ENCODE data around the gene TPM2.

Gene TPM2

DNA sequence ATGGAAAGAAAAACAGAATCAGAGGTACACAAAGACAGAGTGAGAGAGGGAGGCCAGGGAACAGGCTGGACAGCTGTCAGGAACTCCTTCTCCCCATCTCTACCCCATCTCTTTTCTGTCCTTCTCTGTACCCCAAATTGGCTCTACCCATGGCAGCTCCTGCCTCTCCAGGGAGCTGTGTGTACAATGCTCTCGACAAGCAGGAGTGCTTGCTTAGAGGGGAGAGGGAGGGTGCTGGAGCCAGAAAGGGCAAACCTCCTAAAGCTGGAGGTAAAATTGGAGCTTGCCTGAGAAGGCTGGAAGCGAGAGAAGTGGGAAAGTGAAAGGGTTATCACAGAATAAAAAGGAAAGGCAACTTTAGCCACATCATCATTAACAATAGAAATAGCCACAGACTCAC, 6.4 kb downstream of the TPM2 start:
- no peak for DNase-seq (ENCODE audit: low spot score in 2 of 2)
- no peak overlapping the region for H3K4me3 ChIP-seq
- no peaks in the 10 kb centered on the region for H3K4me1 ChIP-seq
- in situ Hi-C loops (cut with MboI; ENCODE audit: low sequenced_read_pairs) = no loop called here
- no peaks in the 10 kb centered on the region for H3K9me3 ChIP-seq
- no peaks in the 10 kb centered on the region; the same call in 1 of the 2 replicates for H3K36me3 ChIP-seq (replicated peaks)
- no peaks in the 10 kb centered on the region for H3K27me3 ChIP-seq (ENCODE audit: low read depth)

DNA sequence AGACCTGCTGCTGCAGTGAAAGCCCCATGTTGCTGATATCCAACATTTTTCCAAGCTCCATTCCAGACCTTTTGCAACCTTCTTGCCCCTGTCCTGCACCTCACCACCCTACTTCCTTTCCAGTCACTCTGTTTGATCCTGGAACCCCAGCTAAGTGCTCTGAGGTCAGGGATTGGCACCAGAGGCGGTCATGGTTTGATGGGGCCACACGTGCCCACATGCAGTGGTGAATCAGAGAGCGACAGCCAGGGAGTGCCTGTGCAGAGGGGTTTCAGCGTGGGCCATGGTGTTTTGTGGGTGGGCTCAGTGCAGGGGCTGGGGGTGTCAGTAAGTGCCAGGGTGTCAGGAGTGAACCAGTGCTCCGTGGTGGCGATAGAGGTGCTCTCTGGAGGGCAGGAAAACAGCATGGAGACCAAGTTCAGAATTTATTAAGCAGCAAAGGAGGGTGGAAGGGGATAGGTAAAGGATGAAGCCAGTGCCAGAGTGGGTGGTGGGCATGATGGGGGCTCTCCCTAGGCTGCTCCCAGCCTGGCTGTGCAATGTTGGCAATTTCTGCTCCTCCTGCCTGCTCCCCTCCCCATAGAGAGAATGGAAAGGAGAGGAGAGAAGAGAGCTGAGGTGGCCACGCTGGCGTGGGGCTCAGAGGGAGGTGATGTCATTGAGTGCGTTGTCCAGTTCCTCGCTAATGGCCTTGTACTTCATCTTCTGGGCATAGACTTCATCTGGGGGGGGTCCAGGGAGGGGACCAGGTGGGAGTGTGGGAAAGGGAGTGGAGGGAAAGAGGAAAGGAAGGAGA, 7.0 kb downstream of the TPM2 start:
- no peak for DNase-seq (ENCODE audit: low spot score in 2 of 2)
- H3K36me3 ChIP-seq (replicated peaks) = no peaks in the 10 kb centered on the region; the same call in 1 of the 2 replicates
- no peaks in the 10 kb centered on the region for H3K4me1 ChIP-seq
- H3K9me3 ChIP-seq = no peaks in the 10 kb centered on the region
- H3K4me3 ChIP-seq = no peak overlapping the region
- no peaks in the 10 kb centered on the region for H3K27me3 ChIP-seq (ENCODE audit: low read depth)
- in situ Hi-C loops (cut with MboI; ENCODE audit: low sequenced_read_pairs) = no loop called here

DNA sequence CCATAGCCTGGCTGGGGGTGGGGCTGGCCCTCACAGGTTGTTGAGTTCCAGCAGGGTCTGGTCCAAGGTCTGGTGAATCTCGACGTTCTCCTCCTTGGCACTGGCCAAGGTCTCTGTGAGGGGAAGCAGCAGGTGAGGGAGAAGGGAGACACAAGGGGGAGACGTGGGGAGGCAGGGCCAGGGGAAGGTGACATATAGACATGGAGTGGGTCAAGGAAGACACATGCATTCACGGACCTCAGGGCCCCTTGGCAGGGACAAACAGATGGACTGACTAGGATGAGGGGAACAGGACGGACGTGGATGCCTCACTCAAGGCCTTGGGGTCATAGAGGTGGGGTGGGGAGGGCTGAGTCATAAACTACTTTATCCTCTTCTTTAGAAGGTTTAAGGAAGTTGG, 7.7 kb downstream of the TPM2 start:
- Histone ChIP-seq H3K36me3 (replicated peaks) (no peaks in the 10 kb centered on the region; the same call in 1 of the 2 replicates), H3K4me1 (no peaks in the 10 kb centered on the region), H3K9me3 (no peaks in the 10 kb centered on the region), H3K4me3 (no peak overlapping the region), H3K27me3 (ENCODE audit: low read depth) (no peaks in the 10 kb centered on the region)
- DNase-seq (ENCODE audit: low spot score in 2 of 2) = no peak
- in situ Hi-C loops (cut with MboI; ENCODE audit: low sequenced_read_pairs) = no loop called here

DNA sequence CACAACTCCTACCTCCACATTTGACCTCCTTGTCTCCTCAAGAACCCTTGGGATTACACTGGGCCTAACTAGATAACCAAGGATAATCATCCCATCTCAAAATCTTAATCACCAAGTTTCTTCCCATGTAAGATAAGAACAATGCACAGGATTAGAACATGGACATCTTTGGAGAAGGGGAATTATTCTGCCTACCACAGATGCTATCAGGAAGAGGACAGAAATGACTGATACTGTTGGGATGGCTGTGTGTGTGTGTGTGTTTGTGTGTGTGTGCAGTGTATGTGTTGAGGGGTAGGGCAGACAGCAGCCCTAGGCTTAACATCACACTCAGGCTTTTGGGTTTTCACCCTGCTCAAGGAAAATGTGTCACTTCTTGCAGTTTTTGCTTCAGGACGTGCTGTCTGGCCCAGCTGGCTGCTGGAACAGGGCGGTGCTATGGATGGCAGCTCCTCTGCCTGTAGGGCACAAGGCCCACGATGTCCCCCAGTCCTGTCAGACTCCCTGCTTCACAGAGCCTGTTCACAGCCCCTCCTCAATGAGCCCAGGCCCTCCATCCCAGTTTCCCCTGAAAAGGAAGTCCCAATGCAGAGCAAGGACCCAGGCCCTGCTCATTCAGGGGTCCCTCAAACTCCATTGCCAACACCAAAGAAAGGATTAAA, 8.3 kb downstream of the TPM2 start:
- no peak for DNase-seq (ENCODE audit: low spot score in 2 of 2)
- H3K27me3 ChIP-seq (ENCODE audit: low read depth) = no peaks in the 10 kb centered on the region
- no peak overlapping the region for H3K4me3 ChIP-seq
- no peaks in the 10 kb centered on the region for H3K9me3 ChIP-seq
- H3K36me3 ChIP-seq (replicated peaks) = no peaks in the 10 kb centered on the region; the same call in 1 of the 2 replicates
- no peaks in the 10 kb centered on the region for H3K4me1 ChIP-seq
- in situ Hi-C loops (cut with MboI; ENCODE audit: low sequenced_read_pairs) = no loop called here

DNA sequence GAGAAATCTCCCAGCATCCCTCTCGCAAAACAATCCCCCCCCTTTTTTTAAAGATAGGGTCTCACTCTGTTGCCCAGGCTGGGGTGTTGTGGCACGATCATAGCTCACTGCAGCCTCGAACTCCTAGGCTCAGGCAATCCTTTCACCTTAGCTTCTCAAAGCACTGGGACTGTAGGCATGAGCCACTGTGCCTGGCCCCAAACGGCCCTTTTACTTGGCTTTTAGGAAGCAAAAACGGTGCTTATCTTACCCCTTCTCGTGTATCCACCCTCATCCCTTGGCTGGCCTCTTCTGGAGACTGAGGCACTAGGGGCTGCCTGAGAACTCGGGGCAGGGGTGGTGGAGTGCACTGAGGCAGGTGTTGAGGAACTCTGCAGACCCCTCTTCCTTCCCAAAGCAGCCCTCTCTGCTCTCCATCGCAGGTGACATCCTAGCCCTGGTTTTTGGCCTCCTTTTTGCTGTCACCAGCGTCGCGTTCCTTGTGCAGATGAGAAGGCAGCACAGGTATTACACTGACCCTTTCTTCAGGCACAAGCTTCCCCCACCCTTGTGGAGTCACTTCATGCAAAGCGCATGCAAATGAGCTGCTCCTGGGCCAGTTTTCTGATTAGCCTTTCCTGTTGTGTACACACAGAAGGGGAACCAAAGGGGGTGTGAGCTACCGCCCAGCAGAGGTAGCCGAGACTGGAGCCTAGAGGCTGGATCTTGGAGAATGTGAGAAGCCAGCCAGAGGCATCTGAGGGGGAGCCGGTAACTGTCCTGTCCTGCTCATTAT, 9.2 kb downstream of the TPM2 start:
- no peak overlapping the region for H3K4me3 ChIP-seq
- no peaks in the 10 kb centered on the region for H3K9me3 ChIP-seq
- DNase-seq (ENCODE audit: low spot score in 2 of 2) = no peak
- H3K4me1 ChIP-seq = no peaks in the 10 kb centered on the region
- H3K27me3 ChIP-seq (ENCODE audit: low read depth) = no peaks in the 10 kb centered on the region
- no peaks in the 10 kb centered on the region; the same call in 1 of the 2 replicates for H3K36me3 ChIP-seq (replicated peaks)
- in situ Hi-C loops (cut with MboI; ENCODE audit: low sequenced_read_pairs) = no loop called here

DNA sequence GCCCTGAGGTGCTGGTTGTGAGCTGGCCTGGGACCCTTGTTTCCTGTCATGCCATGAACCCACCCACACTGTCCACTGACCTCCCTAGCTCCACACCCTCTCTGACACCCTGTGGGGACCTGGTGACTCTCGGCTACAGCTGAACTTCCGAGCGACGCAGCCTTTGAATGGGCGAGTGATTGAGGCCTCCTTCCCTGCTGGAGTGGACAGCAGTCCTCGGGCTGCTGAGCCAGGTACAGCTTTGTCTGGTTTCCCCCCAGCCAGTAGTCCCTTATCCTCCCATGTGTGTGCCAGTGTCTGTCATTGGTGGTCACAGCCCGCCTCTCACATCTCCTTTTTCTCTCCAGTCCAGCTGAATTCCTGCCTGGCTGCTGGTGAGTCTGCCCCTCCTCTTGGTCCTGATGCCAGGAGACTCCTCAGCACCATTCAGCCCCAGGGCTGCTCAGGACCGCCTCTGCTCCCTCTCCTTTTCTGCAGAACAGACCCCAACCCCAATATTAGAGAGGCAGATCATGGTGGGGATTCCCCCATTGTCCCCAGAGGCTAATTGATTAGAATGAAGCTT, 9.9 kb downstream of the TPM2 start:
- no peak for DNase-seq (ENCODE audit: low spot score in 2 of 2)
- Histone ChIP-seq H3K4me3 (no peak overlapping the region), H3K36me3 (replicated peaks) (no peaks in the 10 kb centered on the region; the same call in 1 of the 2 replicates)

DNA sequence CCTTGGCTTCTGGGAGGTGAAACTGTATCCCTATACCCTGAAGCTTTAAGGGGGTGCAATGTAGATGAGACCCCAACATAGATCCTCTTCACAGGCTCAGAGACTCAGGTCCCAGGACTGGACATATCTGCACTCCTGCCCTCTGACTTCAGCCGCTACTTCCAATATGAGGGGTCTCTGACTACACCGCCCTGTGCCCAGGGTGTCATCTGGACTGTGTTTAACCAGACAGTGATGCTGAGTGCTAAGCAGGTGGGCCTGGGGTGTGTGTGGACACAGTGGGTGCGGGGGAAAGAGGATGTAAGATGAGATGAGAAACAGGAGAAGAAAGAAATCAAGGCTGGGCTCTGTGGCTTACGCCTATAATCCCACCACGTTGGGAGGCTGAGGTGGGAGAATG, 10.6 kb downstream of the TPM2 start:
- Histone ChIP-seq H3K36me3 (replicated peaks) (no peaks in the 10 kb centered on the region; the same call in 1 of the 2 replicates), H3K4me3 (no peak overlapping the region), H3K4me1 (no peaks in the 10 kb centered on the region), H3K27me3 (ENCODE audit: low read depth) (no peaks in the 10 kb centered on the region), H3K9me3 (no peaks in the 10 kb centered on the region)
- DNase-seq (ENCODE audit: low spot score in 2 of 2) = no peak
- in situ Hi-C loops (cut with MboI; ENCODE audit: low sequenced_read_pairs) = no loop called here

More for the DNA sequence above, 9.9 kb downstream of the TPM2 start:
- H3K4me1 ChIP-seq = no peaks in the 10 kb centered on the region
- in situ Hi-C loops (cut with MboI; ENCODE audit: low sequenced_read_pairs) = no loop called here
- no peaks in the 10 kb centered on the region for H3K27me3 ChIP-seq (ENCODE audit: low read depth)
- no peaks in the 10 kb centered on the region for H3K9me3 ChIP-seq

DNA sequence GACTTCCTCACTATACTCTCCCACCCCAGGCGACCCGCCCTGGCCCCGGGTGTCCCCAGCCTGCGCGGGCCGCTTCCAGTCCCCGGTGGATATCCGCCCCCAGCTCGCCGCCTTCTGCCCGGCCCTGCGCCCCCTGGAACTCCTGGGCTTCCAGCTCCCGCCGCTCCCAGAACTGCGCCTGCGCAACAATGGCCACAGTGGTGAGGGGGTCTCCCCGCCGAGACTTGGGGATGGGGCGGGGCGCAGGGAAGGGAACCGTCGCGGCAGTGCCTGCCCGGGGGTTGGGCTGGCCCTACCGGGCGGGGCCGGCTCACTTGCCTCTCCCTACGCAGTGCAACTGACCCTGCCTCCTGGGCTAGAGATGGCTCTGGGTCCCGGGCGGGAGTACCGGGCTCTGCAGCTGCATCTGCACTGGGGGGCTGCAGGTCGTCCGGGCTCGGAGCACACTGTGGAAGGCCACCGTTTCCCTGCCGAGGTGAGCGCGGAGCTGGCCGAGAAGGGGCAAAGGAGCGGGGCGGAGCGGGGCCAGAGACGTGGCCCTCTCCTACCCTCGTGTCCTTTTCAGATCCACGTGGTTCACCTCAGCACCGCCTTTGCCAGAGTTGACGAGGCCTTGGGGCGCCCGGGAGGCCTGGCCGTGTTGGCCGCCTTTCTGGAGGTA, 13.9 kb downstream of the TPM2 start:
- Histone ChIP-seq H3K4me1 (no peaks in the 10 kb centered on the region), H3K27me3 (ENCODE audit: low read depth) (no peaks in the 10 kb centered on the region), H3K4me3 (no peak overlapping the region), H3K9me3 (no peaks in the 10 kb centered on the region), H3K36me3 (replicated peaks) (no peaks in the 10 kb centered on the region)
- DNase-seq (ENCODE audit: low spot score in 2 of 2) = no peak
- in situ Hi-C loops (cut with MboI; ENCODE audit: low sequenced_read_pairs) = no loop called here

DNA sequence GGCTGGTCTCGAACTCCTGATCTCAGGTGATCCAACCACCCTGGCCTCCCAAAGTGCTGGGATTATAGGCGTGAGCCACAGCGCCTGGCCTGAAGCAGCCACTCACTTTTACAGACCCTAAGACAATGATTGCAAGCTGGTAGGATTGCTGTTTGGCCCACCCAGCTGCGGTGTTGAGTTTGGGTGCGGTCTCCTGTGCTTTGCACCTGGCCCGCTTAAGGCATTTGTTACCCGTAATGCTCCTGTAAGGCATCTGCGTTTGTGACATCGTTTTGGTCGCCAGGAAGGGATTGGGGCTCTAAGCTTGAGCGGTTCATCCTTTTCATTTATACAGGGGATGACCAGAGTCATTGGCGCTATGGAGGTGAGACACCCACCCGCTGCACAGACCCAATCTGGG, 14.5 kb downstream of the TPM2 start:
- H3K27me3 ChIP-seq (ENCODE audit: low read depth) = no peaks in the 10 kb centered on the region
- H3K4me3 ChIP-seq = no peak overlapping the region
- no peaks in the 10 kb centered on the region for H3K4me1 ChIP-seq
- H3K9me3 ChIP-seq = no peaks in the 10 kb centered on the region
- H3K36me3 ChIP-seq (replicated peaks) = no peaks in the 10 kb centered on the region
- no peak for DNase-seq (ENCODE audit: low spot score in 2 of 2)
- in situ Hi-C loops (cut with MboI; ENCODE audit: low sequenced_read_pairs) = no loop called here

DNA sequence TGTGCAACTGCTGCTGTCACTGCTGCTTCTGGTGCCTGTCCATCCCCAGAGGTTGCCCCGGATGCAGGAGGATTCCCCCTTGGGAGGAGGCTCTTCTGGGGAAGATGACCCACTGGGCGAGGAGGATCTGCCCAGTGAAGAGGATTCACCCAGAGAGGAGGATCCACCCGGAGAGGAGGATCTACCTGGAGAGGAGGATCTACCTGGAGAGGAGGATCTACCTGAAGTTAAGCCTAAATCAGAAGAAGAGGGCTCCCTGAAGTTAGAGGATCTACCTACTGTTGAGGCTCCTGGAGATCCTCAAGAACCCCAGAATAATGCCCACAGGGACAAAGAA, 15.7 kb downstream of the TPM2 start:
- H3K4me3 ChIP-seq = no peak overlapping the region
- DNase-seq (ENCODE audit: low spot score in 2 of 2) = no peak
- no peaks in the 10 kb centered on the region for H3K4me1 ChIP-seq
- H3K9me3 ChIP-seq = no peaks in the 10 kb centered on the region
- no peaks in the 10 kb centered on the region for H3K27me3 ChIP-seq (ENCODE audit: low read depth)
- in situ Hi-C loops (cut with MboI; ENCODE audit: low sequenced_read_pairs) = no loop called here
- no peaks in the 10 kb centered on the region for H3K36me3 ChIP-seq (replicated peaks)

DNA sequence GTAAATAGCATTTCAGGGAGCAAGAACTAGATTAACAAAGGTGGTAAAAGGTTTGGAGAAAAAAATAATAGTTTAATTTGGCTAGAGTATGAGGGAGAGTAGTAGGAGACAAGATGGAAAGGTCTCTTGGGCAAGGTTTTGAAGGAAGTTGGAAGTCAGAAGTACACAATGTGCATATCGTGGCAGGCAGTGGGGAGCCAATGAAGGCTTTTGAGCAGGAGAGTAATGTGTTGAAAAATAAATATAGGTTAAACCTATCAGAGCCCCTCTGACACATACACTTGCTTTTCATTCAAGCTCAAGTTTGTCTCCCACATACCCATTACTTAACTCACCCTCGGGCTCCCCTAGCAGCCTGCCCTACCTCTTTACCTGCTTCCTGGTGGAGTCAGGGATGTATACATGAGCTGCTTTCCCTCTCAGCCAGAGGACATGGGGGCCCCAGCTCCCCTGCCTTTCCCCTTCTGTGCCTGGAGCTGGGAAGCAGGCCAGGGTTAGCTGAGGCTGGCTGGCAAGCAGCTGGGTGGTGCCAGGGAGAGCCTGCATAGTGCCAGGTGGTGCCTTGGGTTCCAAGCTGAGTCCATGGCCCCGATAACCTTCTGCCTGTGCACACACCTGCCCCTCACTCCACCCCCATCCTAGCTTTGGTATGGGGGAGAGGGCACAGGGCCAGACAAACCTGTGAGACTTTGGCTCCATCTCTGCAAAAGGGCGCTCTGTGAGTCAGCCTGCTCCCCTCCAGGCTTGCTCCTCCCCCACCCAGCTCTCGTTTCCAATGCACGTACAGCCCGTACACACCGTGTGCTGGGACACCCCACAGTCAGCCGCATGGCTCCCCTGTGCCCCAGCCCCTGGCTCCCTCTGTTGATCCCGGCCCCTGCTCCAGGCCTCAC, 16.3 kb downstream of the TPM2 start, which contains the start of gene CA9:
TSS of gene CA9 (plus strand) at position 797 of the 893 bp plus-strand sequence. CDS start at position 829, 32 bp downstream.
- H3K27me3 ChIP-seq (ENCODE audit: low read depth) = no peaks in the 10 kb centered on the region
- H3K4me3 ChIP-seq = no peak within 1 kb of the TSS
- H3K9me3 ChIP-seq = no peaks in the 10 kb centered on the region
- H3K36me3 ChIP-seq (replicated peaks) = no peaks in the 10 kb centered on the region
- no peaks in the 10 kb centered on the region for H3K4me1 ChIP-seq
- in situ Hi-C loops (cut with MboI; ENCODE audit: low sequenced_read_pairs) = no loop called here
- DNase-seq (ENCODE audit: low spot score in 2 of 2) = no peak

DNA sequence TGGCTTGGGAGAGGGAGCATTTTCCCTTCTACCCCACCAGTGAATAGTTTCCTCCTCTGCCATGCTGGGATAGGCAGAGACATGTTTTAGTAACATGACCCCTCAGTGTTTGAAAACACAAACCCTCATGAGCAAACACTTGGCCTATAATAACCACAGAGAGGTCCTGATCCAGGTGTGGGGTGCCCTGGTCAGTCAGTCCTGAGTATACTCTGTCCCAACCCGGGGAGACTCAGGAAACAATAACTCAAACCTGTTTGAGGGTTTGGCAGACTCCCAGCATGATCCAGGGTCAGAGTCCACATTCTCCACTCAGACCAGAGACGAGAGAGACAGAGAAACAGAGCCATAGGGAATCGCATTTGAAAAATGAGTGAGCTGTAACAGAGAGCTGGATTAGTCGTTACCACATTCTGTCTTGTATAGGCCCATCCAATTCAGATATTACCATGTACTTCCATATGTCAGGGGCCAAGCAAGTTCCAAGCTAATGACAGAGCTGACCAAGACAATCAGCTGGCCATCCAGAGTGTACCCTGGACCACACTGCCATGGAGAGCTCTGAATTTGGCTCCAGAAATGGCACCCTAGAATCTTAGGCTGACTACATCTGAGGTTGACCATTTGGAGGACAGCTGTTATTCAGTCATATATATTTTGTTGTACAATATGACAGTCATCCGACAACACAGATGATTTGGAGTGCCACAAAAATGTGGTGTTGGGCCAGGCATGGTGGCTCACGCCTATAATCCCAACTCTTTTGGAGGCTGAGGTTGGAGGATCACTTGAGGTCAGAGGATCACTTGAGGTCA, 20.2 kb downstream of the TPM2 start:
- Histone ChIP-seq H3K9me3 (no peaks in the 10 kb centered on the region), H3K4me1 (peaks cover 4% of the 10 kb centered on the region), H3K27me3 (ENCODE audit: low read depth) (no peaks in the 10 kb centered on the region), H3K36me3 (replicated peaks) (no peaks in the 10 kb centered on the region), H3K4me3 (no peak overlapping the region)
- in situ Hi-C loops (cut with MboI; ENCODE audit: low sequenced_read_pairs) = no loop called here
- no peak for DNase-seq (ENCODE audit: low spot score in 2 of 2)

Measured in HAP-1 (cell line).